Ovary (tissue), 3 donors: Measurements from ENCODE around the gene FBXO34.

Experiments
- POLR2A ChIP-seq: fragments of 450-650 bp; IDR thresholded peaks from one replicate; pipeline ENCODE4 v1.6.1; 2017; ENCODE audit warnings: antibody characterized with exemption, mild to moderate bottlenecking, moderate library complexity
- TF ChIP-seq, protein P1 (sequence below), 3 donors: fragments of 450-650 bp in 2 of 3; fragments of 200-600 bp in 1 of 3; IDR thresholded peaks; one replicate each; pipeline versions ENCODE4 v1.5.1 to v1.8.0; 2016 to 2022; ENCODE audit warnings: antibody characterized with exemption in 3 of 3, mild to moderate bottlenecking in 1 of 3
- donor health status: DM: no; HTN: no; CAD: no.

DNA sequence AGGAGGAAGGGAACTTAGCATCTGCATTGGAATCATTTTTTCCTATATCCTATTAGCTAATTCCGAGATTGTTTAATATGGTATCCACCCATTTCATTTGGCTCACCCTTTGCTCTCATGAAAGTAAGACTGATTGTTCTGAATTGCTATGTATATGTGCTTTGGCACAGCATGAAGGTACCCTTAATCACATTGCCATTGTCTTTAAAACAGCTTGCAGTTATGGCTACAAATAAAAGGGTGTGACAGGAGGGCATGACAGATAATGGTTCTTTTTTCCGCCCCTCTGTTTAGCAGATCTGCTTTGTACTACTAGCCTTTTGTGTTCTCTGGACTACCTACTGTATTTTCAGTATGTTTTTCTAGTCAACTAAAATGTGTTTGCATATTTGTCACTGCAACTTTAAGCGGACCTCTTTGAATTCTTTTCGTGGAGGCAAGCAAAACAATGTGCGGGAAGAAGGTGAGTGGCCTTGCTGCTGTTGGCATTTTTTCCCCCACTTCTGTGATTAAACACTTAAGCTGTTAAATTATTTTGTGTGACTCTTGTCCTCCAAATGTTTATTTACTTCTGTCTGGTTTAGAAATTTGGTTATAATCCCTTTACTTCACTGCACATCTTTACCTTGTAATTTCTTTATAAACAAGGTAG lies 35.8 kb downstream of the FBXO34 start:
- TF ChIP-seq, protein P1, sequence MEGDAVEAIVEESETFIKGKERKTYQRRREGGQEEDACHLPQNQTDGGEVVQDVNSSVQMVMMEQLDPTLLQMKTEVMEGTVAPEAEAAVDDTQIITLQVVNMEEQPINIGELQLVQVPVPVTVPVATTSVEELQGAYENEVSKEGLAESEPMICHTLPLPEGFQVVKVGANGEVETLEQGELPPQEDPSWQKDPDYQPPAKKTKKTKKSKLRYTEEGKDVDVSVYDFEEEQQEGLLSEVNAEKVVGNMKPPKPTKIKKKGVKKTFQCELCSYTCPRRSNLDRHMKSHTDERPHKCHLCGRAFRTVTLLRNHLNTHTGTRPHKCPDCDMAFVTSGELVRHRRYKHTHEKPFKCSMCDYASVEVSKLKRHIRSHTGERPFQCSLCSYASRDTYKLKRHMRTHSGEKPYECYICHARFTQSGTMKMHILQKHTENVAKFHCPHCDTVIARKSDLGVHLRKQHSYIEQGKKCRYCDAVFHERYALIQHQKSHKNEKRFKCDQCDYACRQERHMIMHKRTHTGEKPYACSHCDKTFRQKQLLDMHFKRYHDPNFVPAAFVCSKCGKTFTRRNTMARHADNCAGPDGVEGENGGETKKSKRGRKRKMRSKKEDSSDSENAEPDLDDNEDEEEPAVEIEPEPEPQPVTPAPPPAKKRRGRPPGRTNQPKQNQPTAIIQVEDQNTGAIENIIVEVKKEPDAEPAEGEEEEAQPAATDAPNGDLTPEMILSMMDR (IDR thresholded peaks at IDR 0.05) = no peak
- no peak for TF ChIP-seq POLR2A
